Activated CD8-positive, alpha-beta memory T cell treated with anti-CD3 and anti-CD28 coated beads for 48 hours (primary cell): Measurements from ENCODE around the gene TGIF1.
"Not testable (repeated sequence)": the region's sequence is repeated elsewhere in the genome, so short reads cannot be mapped to it uniquely, and the experiment has no call there.

ENCODE experiments used
- DNase-seq, 3 experiments: peaks; one replicate each; pipeline ENCODE4 v3.0.0-alpha.2; 2020; ENCODE audit warnings: low read depth in 2 of 3, low spot score in 2 of 3

The TGIF1 gene

GRCh38 chr18:3455090-3455635, 5.2 kb downstream of the TGIF1 start:
- no peak for DNase-seq

- DNase-seq = no peak
Measured at GRCh38 chr18:3455907-3456685, 6.1 kb downstream of the TGIF1 start.

- no peak for DNase-seq
Measured at GRCh38 chr18:3456686-3457069, 6.7 kb downstream of the TGIF1 start.

- DNase-seq = no peak
Measured at GRCh38 chr18:3457261-3457724, 7.3 kb downstream of the TGIF1 start.

- no peak for DNase-seq
Measured at GRCh38 chr18:3458378-3458777, 8.4 kb downstream of the TGIF1 start.

GRCh38 chr18:3458952-3459853, 9.2 kb downstream of the TGIF1 start:
- no peak for DNase-seq

- no peak for DNase-seq
Measured at GRCh38 chr18:3460823-3461398, 10.9 kb downstream of the TGIF1 start.

- DNase-seq = no peak
Measured at GRCh38 chr18:3461704-3462103, 11.7 kb downstream of the TGIF1 start.

GRCh38 chr18:3463051-3463450, 13.1 kb downstream of the TGIF1 start:
- no peak for DNase-seq

- no peak for DNase-seq
Measured at GRCh38 chr18:3466045-3466444, 16.1 kb downstream of the TGIF1 start.

GRCh38 chr18:3466872-3467271, 16.9 kb downstream of the TGIF1 start:
- no peak for DNase-seq

GRCh38 chr18:3468066-3468705, 18.2 kb downstream of the TGIF1 start:
- no peak for DNase-seq

- DNase-seq = no peak
Measured at GRCh38 chr18:3468833-3469232, 18.9 kb downstream of the TGIF1 start.

GRCh38 chr18:3471141-3471648, 21.2 kb downstream of the TGIF1 start:
- no peak for DNase-seq

GRCh38 chr18:3472121-3472520, 22.1 kb downstream of the TGIF1 start:
- not testable (repeated sequence) for DNase-seq

- DNase-seq = no peak
Measured at GRCh38 chr18:3472681-3473544, 22.9 kb downstream of the TGIF1 start.

- no peak for DNase-seq
Measured at GRCh38 chr18:3478262-3478978, 28.4 kb downstream of the TGIF1 start.

- DNase-seq = no peak
Measured at GRCh38 chr18:3479978-3480509, 30.1 kb downstream of the TGIF1 start.
